HG03039 (cell line): ENCODE data around the gene TRMU.
"Not testable (repeated sequence)": the region's sequence is repeated elsewhere in the genome, so short reads cannot be mapped to it uniquely, and the experiment has no call there.

Source experiments
- ATAC-seq: cut with Tn5 transposase; IDR thresholded peaks from one replicate; pipeline ENCODE4 v1.9.1; 2021; ENCODE audit warnings: mild to moderate bottlenecking, moderate library complexity; ENCODE audit not compliant: unreplicated experiment

Gene TRMU

DNA sequence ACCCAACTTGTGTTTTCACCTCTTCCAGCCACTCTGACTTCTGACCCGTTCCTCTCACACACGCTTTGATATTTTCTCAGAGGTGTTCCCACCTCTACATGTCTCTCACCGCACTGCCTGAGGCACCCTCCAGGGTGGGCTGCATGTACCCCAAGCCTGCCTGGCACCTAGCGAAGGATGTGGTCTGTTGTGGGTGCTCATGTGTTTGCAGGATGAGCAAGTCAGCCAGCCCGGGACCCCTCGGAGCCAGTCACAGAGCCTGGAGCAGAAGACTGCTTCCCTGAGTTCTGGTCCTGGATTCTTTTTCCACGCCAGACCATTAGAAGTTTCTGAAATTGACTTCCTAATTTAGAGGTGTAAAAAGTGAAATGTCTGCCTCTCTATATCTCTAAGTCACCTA is 35.0 kb upstream of the TRMU start:
- no peak for ATAC-seq

DNA sequence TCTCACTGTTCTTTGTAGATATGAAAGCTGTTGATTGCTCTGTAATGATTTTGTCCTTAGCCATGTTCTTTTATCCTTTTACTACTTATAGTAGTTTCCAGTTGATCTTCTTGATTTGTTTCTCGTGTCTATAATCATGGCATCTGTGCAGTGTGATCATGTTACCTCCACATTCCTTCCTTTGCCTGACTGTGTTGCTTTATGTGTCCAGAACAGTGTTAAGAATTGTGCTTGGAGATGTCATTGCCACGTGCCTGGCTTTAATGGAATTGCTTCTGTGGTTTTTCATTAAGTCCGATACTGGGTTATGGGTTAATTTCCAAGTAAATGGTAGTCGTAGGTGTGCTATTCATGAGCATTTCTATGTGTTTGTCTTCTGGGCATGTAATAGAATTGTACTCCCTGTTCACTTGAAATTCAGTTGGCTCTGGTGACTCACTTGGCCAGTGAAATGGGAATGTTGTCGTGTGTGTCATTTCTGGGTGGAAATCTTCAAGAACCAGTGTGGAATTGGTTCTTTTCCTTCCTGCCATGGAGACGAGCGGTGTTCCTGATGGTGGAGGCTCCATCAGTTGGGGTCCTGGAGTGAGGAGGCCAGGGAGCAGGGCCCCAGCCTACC is 32.1 kb upstream of the TRMU start:
- ATAC-seq: no peak

DNA sequence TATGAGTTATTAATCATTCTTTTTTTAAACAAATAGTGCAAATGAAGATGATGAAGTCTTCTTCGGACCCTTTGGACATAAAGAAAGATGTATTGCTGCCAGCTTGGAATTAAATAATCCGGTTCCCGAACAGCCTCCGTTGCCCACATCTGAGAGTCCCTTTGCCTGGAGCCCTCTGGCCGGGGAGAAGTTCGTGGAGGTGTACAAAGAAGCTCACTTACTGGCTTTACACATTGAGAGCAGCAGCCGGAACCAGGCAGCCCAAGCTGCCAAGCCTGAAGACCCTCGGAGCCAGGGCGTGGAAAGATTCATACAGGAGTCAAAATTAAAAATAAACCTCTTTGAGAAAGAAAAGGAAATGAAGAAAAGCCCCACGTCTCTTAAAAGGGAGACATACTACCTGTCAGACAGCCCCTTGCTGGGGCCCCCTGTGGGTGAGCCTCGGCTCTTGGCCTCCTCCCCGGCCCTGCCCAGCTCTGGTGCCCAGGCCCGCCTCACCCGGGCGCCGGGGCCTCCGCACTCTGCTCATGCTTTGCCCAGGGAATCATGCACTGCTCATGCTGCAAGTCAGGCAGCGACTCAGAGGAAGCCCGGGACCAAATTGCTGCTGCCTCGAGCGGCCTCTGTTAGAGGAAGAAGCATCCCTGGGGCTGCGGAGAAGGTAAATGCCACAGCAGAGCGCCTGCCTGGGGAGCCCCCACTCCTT is 27.1 kb upstream of the TRMU start:
- no peak for ATAC-seq

DNA sequence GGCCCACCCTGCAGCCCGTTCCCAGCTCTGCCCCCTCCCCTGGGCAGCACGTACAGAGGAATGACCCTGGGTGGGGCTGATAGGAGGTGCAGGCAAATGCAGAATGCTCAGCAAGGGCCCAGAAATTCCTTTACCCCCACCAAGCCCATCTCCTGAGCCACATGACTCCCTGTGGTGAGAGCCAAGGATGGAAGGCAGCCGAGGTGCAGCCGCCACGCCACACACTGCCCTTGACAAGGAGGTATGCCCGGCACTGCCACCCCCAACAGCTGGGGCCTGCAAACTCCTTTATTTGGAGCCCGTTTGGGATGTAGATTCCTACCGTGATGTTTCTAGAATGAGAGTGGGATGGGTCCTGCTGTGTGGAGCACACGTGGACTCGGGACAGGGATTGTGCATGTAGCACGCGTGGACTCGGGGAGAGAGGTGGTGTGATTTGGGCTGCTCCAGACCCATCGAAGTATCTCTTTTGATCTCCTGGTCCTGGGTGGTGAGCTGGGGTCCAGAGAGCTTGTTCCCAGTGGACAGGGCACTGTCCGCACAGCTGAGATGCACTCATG is 25.9 kb upstream of the TRMU start:
- ATAC-seq: no peak

DNA sequence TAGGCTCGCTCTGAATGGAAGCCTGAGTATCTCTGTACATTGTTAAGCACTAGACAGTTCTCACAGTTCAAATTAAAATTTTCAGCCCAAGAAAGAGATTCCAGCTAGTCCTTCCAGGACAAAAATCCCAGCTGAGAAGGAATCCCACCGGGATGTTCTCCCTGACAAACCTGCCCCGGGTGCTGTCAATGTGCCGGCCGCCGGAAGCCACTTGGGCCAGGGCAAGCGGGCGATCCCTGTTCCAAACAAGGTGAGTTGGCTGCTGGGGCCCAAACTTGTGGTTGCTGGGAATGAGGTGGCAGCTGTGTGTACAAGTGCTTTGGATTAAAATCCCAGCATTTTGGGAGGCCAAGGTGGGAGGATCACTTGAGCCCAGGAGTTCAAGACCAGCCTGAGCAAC is 23.5 kb upstream of the TRMU start:
- ATAC-seq: no peak

DNA sequence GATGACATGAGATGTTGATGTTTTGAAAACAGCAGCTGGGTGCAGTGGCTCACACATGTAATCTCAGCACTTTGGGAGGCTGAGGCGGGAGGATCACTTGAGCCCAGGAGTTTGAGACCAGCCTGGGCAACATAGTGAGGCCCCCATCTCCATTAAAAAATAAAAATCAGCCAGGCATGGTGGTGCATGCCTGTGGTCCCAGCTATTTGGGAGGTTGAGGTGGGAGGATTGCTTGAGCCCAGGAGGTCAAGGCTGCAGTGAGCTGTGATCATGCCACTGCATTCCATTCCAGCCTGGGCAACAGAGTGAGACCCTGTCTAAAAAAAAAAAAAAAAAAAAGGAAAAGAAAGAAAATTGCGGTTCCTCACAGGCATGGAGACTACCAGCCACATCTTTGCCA is 22.7 kb upstream of the TRMU start:
- not testable (repeated sequence) for ATAC-seq

DNA sequence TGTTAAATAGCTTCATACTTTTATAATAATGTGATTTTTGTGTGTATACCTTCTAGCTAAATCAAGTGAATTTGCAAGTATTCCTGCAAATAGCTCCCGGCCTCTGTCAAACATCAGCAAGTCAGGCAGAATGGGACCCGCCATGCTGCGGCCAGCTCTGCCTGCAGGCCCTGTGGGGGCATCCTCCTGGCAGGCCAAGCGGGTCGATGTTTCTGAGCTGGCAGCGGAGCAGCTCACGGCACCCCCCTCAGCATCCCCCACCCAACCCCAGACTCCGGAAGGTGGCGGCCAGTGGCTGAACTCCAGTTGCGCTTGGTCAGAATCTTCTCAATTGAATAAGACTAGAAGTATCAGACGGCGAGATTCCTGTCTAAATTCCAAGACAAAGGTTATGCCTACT is 19.5 kb upstream of the TRMU start:
- ATAC-seq: no peak

DNA sequence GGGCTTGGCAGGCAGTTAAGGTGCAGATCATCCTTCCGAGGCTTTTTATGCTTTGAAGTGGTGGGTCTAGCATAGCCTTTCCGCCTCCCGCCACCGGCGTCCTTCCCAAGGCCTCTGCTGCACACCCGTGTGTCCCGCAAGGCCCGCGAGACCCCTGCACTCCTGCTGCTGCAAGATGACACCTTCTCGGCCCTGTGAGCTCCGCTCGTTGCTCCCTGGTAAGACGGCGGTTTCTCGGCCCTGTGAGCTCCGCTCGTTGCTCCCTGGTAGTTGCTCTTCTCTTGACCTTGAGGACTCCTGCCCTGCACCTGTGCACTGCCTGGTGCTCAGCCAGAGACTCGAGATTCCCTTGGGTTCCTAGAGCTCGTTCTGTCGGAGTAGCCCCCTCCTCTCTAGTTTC is 17.9 kb upstream of the TRMU start:
- ATAC-seq: no peak

DNA sequence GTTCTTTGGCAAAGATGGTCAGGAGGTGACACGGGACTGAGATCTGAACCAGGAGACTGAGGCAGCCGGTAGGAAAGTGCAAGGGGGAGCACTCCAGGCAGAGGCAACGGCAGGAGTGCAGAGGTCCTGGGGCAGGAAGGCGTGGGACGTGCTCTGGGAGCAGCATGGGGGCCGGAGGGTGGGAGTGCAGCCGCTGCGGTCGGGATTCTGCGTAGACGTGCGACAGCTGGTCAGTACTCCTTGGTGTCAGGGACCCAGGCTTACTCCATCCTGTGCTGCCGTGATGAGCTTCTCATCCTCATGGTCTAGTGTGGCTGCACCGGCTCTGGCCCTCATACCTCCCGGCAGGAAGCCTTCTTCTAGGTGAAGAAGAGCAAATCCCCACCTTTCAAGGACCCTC is 16.9 kb upstream of the TRMU start:
- no peak for ATAC-seq

DNA sequence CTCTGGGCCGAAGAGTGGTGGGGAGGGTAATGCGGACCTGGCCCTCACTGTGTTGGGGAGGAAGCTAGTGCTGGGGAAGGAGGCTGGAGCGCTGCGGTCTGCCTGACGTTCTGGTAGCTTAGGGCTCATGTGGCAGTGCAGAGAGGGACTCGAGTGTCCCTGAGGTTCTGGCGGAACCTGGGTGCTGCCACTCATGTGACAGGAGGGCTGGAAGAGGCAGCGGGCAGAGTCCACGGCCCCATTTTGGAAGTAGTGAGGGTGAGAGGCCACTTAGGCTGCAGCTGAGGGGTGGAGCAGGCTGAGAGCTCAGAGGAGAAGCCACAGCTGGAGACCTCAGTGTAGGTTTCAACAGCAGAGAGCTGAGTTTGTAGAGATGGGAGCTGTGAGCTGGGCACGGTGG is 16.2 kb upstream of the TRMU start:
- no peak for ATAC-seq

DNA sequence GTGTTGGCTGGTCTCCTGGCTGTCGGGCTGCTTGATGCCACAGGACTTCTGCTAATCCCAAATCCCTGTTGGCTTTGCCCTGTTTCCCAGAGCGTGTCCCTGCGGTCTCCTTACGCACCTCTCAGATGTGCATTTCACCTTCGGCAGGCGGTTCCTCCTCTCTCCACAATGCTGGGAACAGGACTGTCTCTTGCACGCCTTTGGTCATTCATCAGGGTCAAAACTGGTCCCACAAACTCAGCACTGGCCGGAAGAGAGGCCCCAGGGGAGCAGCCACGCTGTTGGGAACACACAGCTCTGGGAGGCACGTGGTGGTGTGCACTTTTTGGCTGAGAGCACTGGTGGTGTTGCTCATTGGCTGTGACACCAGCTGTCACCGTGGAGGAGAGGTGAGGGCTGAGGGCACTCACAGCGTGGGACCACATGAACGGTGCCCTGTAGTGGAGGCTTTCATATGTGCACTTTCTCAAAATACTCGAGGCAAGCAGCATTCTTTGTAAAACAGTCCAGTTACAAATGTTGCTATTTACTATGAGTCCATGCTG is 15.3 kb upstream of the TRMU start:
- no peak for ATAC-seq

DNA sequence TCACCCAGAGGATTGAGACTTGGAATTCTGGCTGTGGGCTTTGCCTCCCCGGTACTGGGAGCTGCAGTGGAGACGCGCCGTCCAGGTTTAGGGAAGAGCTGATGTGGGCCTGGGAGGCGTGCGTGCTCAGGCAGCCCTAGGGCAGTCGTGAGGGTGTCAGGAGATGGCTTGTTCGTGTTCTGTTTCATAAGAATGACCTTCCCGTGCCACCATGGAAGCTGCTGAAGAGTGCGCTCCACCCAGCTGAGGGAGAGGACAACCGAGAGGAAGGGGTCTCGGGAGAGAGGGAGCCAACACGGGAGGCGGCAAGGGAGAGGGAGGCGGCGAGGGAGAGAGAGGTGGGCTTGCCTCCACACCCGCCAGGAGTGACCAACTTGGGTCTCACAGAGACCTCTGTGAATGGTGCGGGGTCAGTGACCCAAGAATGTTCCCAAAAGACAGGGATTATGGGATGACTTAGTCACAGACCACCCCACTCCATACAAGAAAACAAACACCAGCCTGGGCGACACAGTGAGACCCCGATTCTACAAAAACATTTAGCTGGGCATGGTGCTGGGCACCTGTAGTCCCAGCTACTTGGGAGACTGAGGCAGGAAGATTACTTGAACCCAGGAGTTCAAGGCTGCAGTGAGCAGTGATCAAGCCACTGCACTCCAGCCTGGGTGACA is 14.7 kb upstream of the TRMU start:
- ATAC-seq: no peak

DNA sequence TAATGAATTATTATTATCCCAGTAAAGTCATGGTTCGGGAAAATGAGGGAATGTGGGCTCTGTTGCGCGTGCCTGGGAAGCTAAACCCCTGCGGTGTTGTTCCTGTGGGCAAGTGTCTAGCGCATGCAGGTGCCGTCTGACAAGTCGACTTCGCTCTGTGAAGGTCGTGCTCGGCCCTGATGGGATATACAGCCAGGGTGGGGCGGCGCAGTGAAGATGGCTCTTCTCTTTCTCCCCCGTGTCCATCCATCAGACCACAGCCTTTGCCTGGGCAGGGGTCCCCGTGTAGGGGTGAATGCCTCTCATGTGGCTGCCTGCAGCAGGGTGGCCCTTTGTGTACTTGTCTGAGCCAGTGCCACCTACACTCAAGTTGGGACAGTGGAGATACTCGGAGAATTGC is 12.8 kb upstream of the TRMU start:
- no peak for ATAC-seq

DNA sequence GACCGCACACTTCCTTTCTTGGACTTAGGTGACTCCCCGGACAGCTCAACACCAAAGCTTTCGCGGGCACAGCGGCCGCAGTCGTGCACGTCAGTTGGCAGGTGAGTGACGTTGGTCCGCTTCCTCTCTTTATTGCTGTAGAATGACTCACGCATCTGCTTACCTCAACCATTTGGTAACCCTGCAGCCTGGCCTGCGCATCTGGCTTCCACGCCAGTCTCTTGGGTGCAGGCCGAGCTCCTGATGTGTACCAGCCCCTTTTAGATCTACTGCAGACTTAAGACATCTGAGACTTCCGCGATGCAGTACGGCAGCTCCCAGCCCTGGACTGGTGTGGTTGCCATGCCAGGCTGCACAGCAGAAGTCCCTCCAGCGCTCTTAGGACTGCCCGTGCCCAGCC is 12.4 kb upstream of the TRMU start:
- no peak for ATAC-seq

DNA sequence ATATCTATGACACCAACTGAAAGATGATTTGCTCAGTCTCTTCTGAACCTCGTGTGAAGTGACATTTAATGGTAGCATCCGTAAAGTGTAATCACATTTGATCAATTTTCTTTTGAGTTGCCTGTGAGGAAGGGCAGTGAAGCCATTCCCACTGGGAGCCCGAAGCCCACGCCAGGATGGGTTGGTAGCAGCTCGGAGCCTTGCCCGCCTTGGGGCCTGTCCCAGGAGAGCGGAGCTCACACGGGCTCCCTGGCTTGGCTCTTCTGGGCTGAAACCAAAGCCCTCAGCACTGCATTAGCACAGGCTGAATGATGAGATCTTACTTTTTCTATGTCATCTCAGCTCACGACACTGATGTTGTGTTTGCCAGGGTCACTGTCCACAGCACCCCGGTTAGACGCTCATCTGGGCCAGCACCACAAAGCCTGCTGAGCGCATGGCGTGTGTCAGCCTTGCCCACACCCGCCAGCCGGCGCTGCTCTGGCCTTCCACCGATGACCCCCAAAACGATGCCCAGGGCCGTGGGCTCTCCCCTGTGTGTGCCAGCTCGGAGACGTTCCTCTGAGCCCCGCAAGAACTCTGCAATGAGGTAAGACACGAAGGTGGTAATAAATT is 9.3 kb upstream of the TRMU start:
- no peak for ATAC-seq

DNA sequence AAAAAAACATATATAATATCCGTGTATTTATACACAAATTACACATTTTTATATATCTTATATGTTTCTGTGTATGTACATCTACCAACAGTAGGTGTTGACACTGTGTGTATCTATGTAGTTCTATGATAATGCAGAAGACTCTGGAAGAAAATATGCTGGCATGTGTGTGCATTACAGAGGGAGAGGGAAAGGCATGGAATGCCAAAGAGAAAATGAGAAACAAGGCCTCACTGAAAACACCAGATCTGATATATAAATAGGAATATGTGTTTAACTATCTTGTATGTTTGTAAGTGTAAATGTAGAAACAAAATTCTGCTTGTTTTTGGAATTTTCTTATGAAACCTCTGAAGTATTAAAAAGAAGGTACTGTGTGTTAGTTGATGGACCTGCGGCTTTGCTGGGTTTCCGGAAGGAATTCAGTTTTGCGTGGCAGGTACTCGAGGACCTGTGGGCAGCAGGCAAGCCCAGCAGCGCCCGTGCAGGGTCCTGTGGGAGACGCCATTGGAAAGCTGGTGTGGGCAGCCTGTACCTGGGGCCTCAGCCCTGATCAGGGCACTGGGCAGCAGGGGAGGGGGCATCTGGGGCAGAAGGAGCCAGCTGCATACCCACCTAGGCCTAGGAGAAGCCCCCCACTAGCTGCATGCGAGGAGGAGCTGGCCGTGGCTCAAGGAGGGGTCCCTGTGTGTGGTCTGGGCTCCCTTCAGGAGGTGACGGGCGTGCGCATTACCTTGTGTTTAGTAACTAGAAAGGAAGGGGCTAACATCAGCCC is 7.6 kb upstream of the TRMU start:
- no peak for ATAC-seq

DNA sequence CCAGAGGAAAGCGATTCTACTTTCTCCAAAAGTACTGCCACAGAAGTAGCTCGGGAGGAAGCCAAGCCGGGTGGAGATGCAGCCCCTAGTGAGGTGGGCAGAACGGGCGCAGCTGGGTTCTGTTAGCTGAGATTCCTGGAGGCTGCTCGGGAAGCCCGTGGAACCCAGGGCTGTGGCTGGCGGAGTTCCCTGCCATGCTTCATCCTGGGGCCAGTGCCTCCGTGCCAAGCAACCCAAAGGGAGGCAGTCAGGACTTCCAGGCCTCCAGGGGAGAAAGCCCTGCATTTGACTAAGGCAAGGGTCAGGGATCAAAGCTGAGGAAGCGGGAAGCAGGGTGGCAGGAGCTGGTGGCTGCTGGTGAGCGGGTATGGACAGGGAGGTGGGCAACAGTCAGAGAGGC is 6.7 kb upstream of the TRMU start:
- no peak for ATAC-seq

DNA sequence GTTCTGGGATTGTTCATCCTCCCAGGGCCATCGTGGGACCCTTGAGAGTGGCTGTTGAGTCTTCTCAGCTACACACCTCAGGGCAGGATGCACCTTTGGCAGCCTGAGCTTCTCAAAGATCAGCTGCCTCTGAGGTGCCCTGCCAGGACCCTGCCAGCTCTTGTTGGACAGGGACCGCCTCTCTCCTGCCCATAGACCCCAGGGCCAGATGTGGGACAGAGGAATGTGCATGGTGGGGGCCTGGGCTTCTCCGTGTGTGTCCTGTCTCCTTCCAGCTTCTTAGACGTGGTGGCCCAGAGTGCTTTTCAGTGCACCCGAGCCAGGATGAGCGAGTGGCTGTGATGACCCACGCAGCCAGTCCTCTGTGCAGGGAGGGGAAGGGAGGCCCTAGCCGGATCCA is 5.9 kb upstream of the TRMU start:
- ATAC-seq: no peak

DNA sequence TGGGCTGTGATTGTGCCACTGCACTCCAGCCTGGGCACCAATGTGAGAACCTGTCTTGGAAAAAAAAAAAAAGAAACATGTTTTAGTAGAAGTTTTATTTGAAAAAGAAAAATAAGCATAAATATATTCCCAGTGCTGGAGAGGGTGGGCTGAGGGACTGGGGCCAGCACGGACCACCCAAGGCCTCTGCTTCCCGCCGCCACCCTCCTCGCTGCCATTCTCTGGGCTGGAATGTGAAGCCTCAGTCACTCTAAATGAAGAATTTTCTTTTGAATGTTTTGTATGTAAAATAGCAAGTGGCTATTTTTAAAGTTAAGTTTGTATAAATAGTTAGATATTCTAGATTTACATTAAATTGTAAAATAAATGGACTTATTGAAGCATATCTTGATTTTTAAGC is 5.1 kb upstream of the TRMU start:
- no peak for ATAC-seq

DNA sequence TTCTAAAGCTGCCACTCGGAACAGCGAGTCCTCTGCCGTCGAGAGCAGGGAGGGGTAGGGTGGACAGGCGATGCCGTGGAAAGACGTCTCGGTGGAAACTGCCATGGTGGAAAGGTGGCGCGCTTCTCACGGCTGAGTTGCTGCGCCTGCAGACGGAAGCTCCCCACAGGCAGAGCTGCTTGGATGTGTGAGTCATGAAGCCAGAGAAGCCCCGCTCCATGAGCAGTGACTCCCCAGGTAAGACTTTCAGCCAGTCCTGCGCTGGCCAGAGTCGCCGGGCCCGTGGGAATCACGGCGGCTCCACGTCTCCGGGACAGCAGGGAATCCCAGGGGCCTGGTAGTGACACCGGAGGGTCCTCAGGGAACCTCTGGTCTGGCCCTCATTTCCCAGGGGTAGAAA is 4.0 kb upstream of the TRMU start:
- no peak for ATAC-seq
